HG03159 (cell line): ENCODE measurements around the gene SERGEF.

ENCODE experiments used
- ATAC-seq: cut with Tn5 transposase; IDR thresholded peaks from one replicate; pipeline ENCODE4 v1.9.1; 2021; ENCODE audit warnings: mild to moderate bottlenecking, moderate library complexity; ENCODE audit not compliant: unreplicated experiment

SERGEF gene

DNA sequence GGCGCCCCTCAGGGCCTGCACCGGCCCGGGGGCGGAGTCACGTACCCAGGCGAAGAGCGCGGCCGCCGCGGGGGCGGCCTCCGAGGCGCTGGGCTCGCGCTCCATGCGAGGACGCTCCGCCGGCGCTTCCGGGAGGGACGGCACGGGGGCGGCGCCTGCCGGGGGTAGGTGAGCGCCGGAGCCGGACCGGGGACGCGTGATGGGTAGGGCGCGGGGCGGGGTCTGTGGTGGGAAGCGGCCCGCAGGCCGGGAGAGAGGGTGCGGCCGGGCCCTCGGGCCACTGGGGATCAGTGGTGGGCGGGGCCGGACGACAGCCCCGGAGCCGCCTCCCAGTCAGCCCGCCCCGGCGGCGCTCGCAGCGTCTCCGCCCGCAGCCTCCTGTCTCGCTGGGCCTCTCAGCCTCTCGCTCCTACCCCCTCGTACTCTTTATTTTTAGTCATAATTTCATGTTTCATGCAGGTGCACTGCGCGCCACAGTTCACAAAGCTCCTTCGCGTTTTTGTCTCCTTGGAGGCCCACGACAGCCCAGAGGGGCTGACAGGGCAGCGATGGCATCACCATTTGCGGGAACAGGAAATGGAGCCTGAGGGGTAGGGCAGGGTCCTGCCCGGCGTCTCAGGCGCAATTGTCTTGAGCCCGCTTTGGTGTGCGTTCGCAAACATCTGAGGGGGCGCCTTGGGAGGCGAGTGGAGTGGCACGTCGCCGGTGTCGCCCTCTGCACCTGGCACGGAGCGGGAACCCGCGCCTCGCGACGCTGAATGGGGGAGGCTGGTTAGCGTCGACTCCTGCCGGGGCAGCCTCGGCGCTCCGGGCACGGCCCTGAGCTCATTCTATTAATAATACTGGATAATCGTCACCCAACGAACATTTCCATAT is at the start of gene SERGEF:
TSS of gene SERGEF (minus strand) at position 142 of the 876 bp plus-strand sequence. CDS start at position 105, 37 bp downstream.
- ATAC-seq = peak; percentile 88

DNA sequence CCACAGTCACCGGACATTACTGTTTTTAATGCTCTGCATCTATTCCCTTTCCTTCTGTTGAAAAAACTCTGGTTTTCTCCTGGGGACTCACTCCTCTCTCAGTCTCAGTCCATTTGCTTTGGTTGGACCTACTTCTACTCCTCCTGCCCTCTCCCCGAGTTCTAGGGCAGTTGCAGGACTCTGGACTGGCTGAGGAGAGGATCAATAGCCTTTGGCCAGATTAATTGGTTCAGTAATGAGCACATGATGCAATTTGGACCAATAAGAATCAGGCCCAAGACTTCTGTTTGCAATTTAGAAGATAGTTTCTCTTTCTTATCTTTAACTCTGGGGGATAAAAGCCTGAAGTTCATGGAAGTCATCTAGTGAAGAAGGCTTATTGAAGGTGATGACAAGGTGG is 48.5 kb upstream of the SERGEF start:
- no peak for ATAC-seq

DNA sequence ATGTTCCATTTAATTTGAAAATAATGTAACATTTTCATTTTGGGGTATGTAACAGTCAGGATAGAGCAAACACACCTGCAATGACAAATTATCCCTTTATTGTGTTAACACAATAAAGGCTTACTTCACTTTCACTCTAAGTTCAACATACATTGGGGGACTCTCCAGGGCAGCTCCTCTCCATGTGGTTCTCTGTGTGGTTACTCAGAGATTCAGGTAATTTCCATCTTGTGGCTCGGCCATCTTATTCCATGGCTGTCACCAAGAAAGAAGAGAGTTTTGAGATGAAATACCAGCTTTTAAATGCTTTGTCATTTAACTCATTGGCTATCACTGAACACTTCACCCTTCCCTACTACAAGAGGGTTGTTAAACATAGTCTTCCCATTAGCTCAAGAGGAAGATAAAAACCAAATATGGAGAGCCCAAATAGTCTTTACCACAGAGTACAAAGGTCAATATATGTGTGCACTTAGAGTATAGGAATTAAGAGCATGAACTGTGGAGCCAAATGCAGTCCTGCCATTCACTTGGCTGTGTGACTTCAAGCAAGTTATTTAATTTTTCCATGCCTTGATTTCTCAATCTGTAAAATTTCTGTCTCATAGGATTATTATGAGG is 43.8 kb upstream of the SERGEF start:
- no peak for ATAC-seq

DNA sequence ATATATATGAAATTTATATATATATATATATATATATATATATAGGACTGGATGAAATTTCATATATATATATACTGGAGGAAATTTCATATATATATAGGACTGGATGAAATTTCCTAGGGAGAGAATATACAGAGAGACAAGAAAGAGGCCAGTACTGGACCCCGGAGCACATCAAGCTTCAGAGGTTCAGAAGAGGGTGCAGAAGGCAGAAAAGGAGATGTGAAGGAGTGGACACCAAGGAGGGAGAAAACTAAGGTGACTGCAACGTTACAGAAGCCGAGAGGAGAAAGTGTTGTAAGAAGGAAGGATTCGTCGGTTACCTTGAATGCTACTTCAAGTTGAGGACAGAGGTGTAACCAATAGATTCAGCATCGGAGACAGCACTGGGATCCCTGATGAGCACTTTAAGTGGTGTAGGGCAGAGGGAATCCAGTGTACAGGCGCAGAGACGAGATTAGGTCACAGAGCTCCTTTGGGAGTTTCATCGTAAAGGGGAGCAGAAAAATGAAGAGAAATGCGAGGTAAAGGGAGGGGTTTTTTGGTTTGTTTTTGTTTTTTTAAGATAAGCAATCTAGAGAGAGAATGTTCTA is 41.8 kb upstream of the SERGEF start:
- no peak for ATAC-seq

DNA sequence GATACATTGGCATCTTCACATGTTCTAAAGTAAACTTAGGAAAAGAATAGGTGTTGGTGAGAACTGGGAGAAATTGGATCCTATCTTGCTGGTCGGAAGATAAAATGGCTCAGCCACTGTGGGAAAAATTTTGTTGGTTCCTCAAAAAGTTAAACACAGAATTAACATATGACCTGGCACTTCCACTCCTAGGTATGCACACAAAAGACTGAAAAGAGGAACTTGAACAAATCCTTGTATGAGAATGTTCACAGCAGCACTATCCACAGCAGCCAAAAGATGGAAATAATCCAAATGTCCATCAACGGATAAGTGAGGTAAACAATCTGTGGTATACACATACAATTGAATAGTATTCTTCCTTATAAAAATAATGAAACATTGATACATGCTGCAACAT is 38.0 kb upstream of the SERGEF start:
- ATAC-seq = no peak

DNA sequence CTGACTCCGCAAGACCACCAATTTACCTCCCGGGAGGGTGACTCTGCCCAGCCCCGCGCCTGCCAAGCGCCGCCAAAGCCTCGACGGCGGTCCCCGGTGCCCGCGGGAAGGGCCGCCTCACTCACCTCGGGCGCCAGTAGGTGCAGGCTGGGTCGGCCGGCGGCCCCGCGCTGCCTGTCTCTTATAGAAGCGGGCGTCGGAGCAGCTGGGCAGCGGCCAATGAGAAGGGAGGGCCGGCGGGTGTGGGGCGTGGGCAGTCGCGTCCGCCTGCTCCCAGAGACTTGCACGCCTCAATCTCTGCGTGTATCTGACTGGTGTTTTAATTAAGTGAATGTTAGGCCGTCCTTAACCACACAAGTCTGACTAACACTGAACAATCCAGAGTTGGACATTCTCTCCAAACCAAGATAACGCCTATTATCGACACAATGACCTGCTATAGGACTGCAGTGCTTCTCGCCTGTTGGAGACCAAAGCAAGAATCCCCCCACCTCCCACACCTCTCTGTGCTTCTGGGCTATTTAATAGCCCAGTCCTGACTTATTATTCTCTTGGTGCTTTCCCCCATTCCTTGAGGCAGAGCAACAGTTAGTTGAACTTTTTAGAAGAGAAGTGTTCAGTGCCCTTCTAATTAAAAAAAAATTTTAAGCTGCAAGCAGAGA is 33.4 kb upstream of the SERGEF start, which contains the start of gene TPH1:
TSS of gene TPH1 (minus strand) at position 154 of the 662 bp plus-strand sequence. CDS start 5,507 bp downstream, outside the sequence.
- no peak for ATAC-seq

DNA sequence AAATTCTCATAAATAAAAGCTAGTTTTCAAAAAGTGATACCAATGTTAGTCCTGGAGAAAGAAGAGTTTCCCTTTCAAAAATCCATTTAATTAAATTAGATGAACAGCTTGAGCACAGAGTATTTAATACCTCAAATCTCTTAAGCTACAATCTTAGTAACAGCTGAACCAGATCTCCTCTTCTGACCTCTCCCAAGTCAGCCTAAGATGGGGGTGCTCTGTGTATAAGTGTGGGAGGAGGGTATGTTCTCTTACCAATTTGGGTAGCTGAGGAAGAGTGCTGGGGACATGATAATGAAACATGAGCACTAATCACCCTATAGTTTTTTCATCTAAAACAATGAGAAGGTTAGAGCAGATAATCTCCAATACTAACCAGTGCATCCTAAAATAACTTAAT is 23.6 kb upstream of the SERGEF start:
- no peak for ATAC-seq

DNA sequence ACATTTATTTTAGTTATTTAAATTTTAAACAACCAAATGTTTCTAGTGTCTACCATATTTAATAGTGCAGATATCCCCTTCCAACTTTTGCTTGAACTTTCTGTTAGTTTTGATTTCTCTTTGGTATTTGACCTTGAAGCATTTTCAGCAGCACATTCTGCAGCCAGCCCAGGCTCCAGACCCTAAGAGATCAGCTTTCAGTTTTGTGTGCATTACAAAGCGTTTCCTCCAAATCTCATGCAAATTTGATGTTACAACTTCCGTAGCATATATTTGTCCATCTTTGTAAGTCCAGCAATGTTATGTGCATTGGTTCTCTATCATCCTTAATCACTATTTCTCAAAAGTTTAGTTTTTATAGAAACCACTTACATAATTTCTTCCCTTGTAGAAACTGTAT is 14.6 kb upstream of the SERGEF start:
- ATAC-seq = no peak

DNA sequence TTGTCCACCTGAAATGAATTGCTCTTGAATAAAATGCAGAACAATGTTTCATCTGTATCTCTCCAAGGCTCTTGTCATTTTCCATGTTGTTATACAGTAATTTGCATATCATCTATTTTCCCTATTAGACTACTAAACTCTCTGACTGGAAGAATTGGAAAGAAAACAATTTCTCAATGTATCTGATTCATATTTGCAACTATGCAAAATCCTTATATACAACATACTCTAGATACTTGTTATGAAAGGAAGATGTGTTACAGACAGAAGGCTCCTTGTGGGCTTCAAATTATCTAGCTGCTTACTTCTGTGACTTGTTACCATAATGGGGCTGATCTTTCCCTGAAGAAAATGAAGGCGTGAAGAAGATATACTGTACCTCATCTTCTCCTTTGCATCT is 9.6 kb upstream of the SERGEF start:
- ATAC-seq = no peak

DNA sequence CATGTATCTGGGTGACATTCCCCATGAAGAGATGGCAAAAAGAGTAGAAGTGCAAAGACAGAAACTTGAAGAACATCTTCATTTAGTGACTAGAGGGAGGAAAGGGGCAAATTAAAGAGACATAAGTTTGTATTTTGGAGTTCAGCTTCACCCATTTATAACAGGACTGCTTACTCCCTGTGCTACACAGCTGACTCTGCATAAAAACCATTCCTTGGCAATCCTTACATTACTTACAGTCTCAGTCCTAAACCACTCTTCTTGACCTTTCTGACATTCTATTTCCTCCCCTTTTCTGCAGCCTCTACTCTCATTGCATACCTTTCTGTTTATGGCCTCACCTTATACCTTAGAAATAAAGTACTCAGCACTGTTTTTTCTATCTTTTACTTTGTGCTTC is 6.8 kb upstream of the SERGEF start:
- no peak for ATAC-seq

DNA sequence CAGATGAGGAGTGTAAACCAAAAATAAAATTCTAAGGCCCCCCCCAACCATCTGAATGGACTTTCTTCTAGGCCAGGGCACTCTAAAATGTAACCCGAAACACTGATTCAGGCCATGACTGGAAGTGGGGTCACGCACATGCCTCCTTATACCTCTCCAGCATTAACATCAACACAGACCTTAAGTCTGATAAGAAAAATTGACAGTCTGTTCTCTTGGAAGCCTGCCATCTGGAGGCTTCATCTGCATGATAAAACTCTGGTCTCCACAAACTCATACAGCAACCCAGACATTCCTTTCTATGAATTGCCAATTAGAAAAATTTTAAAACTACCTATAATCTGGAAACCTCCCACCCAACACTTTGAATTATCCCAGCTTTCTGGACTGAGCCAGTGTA is 3.9 kb upstream of the SERGEF start:
- ATAC-seq = no peak

DNA sequence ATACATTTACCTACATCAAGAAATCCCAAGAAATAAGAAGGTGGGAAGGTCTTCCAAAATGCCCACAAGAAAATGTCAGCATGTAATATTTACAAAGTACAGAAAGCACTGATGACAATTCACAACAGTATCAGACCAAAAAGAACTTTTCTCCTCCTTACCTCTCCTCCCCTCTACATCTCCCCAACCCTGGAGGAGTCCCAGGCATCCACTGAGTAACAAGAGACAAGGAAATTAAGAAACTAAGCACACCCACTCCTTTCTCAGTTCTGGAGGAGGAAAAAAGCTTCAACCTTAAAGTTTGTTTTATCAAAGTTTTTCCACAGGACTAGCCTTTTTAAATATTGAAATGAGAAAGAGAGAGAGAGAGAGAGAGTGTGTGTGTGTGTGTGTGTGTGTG is 2.0 kb upstream of the SERGEF start:
- no peak for ATAC-seq

DNA sequence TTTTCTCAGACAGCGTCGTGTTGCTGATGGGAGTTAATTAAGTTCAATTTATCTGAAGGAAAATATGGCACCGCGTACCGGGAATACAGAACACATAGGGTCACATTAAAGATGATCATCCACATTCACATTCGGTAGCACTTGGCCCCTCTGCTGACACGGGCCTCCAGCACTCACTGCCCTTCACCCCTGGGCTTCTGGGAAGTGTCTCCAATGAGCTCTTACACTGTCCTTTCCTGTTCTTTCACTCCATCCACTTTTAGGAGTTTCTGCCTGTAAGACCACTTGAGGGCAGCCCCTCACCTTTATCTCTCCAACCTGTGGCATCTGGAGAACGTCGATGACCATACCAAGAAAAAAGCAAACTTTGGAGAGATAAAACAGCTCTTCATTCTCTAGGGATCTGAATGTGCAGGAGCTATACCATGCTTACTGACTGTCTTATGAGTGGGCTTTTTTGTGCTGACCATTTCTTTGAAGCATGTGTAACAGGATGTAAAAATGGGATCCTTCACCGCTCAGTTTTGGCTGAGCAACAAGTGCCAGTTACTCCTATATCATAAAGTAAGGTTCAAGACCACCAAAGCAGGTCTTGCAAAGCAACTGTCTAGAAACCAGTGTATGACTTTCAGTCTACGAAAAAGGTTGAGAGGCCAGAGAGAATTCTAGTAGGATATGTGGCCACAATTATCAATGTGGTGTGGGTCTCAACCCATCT is 1.1 kb upstream of the SERGEF start:
- no peak for ATAC-seq

DNA sequence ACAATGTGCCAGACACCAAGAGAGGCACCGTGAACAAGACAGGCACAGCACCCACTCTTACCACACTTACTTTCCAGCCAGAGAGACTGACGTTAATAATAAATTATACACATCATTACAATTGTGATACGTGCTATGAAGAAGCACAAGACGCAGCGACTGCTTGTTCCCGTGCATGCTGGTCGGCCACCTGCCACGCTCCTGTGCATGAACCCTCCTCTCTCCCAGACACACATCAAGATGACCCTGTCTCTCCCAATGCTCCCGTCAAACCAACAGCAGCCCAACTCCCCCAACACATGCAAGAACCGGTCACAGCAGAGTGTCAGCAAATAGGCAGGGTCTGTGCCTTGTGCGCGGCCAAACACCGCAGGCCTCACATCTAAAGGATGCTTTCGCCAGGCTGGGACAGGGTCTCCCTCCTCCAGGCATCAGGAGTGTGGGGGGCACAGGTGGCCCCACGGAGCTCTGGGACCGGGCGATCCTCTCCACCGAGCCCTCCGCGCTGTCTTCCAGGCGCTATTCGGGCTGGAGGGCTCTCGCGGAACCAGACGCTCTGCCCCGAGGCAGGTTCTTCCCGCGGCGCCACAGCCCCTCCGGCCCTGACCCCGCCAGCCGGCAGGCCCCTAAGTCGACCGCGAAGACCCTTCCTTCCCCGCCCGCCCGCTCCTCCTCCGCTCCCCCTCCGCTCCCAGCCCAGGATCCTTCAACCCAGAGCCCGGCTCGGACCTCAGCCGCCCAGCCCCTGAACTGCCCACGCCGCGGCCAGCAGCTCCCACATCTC is 533 bp downstream of the SERGEF start:
- peak; percentile 13 for ATAC-seq

DNA sequence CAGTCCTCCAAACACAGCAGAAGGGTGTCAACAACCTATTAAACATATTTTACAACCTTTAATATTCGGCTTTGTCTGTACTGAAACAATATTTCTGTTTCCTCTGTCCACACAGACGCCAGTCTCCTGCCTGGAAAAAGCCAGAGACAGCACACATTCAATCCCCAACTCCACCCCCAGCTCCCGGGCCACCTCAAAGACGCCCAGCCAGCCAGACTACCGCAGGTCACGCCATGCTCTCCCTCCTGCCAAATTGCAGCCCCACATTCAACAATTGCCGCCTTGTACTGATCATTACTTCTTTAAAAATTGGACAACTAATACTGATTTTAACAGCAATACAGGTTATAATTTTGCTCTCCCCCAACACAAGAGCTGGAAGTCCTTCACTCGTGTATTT is 1.2 kb downstream of the SERGEF start:
- no peak for ATAC-seq

DNA sequence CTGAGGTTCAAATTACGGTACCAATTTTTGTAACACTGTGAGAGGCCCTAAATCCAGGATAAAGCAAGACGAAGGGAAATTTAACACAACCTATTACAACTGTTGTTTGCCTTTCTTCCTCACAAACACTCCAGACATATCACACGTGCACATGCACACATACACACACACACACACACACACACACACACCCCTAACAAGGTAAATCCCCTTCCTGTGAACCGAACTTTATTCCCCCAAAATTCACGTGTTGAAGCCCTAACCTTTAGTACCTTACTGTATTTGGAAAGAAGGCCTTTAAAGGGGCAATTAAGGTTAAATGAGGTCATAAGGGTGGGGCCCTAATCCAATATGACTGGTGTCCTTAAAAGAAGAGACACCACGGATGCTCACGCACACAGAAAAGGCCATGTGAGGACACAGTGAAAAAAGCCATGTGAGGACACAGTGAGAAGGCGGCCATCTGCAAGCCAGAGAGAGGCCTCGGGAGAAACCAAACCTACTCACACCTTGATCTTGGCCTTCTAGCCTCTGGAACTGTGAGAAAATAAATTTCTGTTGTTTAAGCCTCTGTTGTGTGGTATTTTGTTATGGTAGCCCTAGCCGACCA is 1.8 kb downstream of the SERGEF start:
- ATAC-seq = no peak

DNA sequence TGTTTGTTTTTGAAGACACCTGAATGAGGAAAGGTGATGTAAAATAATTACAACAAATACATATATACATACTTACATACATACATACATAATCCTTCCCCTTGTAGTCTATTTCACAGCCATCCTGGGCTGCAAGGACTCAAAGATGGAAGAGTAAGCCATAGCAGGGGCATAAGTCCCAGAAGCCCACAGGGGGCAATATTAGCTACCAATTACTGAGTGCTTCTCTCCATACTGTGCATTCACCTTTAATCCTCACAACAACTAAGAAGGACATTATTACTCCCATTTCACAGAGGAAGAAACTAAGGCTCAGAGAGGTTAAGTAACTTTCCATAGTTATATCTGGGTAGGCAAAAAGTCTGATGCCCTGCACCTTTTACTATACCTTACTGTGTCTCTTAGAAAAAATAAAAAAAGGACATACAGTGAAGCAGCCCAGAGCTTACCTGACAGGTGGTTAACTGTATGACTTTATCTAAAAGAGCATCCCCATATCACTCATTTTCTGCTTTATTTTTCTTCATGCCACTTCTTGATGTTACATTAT is 2.7 kb downstream of the SERGEF start:
- no peak for ATAC-seq

DNA sequence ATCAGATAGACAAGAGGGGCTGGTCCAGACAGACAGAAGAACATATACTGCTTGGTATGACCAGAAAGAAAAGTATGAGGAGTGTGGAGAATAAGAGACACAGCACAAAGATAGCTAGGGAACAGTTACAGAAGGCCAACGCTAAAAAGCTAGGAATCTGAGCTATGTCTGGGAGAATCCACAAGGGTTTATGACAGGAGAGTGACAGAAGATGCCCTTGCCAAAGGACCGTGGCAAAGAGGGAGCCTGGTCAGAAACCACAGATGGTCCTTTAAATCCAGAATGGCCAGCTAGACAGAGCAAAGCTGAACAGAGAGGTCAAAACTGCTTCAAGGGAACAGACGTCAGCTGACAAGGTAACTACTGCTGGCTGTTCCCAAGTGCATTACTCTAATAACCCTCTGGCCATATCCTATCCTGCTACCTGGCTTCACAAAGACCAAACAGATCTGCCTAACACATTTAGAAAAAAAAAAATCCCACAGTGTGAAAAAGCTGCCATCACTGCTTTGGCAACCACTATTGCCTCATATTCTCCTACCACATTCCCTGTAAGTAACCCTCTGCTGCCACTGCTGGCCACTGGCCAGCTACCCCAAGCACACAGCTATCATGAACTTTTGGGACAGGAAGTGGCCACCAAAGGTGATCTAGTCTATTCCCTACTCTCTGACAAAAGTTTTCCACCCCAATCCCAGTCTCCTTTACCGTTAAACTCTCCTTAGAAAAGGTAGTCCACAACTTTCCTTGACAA is 7.3 kb downstream of the SERGEF start:
- no peak for ATAC-seq

DNA sequence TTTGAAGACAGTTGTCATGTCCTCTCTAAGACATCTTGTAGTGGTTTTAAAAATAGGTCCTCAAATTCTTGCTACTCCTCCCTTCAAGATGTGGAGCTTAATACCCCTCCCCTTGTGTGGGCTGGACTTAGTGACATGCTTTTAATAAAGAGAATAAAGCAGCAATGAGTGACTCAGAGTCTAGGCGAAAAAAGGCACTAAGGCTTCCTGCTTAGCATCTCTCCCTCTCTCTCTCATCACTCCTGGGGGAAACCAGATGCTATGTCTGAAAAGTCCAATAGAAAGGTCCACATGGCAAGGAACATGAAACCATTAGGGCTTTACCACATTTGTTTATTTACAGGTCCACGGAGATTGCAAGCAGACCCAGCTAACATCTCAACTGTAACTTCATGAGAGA is 11.7 kb downstream of the SERGEF start:
- no peak for ATAC-seq
